Measurements from ENCODE around the gene OR2AT4.
"Not testable (repeated sequence)": the region's sequence is repeated elsewhere in the genome, so short reads cannot be mapped to it uniquely, and the experiment has no call there.

The OR2AT4 gene

DNA sequence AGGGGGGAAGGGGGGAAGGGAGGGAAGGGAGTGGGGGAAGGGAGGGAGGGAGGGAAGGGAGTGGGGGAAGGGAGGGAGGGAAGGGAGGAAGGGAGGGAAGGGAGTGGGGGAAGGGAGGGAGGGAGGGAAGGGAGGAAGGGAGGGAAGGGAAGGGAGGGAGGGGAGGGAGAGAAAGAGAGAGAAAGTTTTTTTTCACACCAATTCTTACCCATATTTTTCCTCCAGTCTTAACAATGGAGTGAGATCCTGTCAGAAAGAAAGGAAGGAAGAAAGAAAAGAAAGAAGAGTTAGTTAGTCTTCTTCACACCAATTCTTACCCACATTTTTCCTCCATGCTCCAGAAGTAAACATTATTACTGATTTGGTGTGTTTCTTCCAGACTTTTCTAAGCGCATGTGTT, 3.0 kb upstream of the OR2AT4 start:
- no peak for DNase-seq (ENCODE audit: low read depth in 1 of 2, low spot score in 1 of 2)
- TF ChIP-seq SPI1 (IDR thresholded peaks at IDR 0.05; ENCODE audit: borderline replicate concordance, low read depth), result no peak
- TF ChIP-seq GABPA (IDR thresholded peaks at IDR 0.05; ENCODE audit: low read depth), result no peak
- no peak for TF ChIP-seq POLR2AphosphoS5 (IDR thresholded peaks at IDR 0.05; ENCODE audit: low read depth)
- TF ChIP-seq, protein P1, sequence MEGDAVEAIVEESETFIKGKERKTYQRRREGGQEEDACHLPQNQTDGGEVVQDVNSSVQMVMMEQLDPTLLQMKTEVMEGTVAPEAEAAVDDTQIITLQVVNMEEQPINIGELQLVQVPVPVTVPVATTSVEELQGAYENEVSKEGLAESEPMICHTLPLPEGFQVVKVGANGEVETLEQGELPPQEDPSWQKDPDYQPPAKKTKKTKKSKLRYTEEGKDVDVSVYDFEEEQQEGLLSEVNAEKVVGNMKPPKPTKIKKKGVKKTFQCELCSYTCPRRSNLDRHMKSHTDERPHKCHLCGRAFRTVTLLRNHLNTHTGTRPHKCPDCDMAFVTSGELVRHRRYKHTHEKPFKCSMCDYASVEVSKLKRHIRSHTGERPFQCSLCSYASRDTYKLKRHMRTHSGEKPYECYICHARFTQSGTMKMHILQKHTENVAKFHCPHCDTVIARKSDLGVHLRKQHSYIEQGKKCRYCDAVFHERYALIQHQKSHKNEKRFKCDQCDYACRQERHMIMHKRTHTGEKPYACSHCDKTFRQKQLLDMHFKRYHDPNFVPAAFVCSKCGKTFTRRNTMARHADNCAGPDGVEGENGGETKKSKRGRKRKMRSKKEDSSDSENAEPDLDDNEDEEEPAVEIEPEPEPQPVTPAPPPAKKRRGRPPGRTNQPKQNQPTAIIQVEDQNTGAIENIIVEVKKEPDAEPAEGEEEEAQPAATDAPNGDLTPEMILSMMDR (IDR thresholded peaks at IDR 0.05; ENCODE audit: insufficient read depth, low read length), result no peak
- TF ChIP-seq, protein P2, sequence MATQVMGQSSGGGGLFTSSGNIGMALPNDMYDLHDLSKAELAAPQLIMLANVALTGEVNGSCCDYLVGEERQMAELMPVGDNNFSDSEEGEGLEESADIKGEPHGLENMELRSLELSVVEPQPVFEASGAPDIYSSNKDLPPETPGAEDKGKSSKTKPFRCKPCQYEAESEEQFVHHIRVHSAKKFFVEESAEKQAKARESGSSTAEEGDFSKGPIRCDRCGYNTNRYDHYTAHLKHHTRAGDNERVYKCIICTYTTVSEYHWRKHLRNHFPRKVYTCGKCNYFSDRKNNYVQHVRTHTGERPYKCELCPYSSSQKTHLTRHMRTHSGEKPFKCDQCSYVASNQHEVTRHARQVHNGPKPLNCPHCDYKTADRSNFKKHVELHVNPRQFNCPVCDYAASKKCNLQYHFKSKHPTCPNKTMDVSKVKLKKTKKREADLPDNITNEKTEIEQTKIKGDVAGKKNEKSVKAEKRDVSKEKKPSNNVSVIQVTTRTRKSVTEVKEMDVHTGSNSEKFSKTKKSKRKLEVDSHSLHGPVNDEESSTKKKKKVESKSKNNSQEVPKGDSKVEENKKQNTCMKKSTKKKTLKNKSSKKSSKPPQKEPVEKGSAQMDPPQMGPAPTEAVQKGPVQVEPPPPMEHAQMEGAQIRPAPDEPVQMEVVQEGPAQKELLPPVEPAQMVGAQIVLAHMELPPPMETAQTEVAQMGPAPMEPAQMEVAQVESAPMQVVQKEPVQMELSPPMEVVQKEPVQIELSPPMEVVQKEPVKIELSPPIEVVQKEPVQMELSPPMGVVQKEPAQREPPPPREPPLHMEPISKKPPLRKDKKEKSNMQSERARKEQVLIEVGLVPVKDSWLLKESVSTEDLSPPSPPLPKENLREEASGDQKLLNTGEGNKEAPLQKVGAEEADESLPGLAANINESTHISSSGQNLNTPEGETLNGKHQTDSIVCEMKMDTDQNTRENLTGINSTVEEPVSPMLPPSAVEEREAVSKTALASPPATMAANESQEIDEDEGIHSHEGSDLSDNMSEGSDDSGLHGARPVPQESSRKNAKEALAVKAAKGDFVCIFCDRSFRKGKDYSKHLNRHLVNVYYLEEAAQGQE (IDR thresholded peaks at IDR 0.05; ENCODE audit: insufficient replicate concordance, low read depth), result no peak
- H3K4me3 ChIP-seq (replicated peaks; ENCODE audit: insufficient read depth, low read length), result no peak overlapping the region
- H3K27ac ChIP-seq (replicated peaks), result no peak overlapping the region
- H3K27me3 ChIP-seq (ENCODE audit: insufficient read depth, poor library complexity, severe bottlenecking), result no peaks in the 10 kb centered on the region

DNA sequence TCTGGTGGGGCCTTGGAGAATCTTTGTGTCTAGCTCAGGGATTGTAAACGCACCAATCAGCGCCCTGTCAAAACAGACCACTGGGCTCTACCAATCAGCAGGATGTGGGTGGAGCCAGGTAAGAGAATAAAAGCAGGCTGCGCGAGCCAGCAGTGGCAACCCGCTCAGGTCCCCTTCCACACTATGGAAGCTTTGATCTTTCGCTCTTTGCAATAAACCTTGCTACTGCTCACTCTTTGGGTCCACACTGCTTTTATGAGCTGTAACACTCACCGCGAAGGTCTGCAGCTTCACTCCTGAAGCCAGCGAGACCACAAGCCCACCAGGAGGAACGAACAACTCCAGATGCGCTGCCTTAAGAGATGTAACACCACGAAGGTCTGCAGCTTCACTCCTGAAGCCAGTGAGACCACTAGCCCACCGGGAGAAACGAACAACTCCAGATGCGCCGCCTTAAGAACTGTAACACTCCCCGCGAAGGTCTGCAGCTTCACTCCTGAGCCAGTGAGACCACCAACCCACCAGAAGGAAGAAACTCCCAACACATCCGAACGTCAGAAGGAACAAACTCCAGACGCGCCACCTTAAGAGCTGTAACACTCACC, 2.3 kb upstream of the OR2AT4 start:
- not testable (repeated sequence) for H3K27me3 ChIP-seq (ENCODE audit: insufficient read depth, poor library complexity, severe bottlenecking); H3K27ac ChIP-seq (replicated peaks); H3K4me3 ChIP-seq (replicated peaks; ENCODE audit: insufficient read depth, low read length); DNase-seq (ENCODE audit: low read depth in 1 of 2, low spot score in 1 of 2)

DNA sequence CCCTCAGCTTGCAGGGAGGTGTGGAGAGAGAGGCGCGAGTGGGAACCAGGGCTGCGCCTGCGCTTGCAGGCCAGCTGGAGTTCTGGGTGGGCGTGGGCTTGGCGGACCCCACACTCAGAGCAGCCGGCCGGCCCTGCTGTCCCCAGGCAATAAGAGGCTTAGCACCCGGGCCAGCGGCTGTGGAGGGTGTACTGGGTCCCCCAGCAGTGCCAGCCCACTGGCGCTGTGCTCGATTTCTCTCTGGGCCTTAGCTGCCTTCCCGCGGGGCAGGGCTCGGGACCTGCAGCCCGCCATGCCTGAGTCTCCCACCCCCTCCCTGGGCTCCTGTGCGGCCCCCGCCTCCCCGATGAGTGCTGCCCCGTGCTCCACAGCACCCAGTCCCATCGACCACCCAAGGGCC, 1.5 kb upstream of the OR2AT4 start:
- H3K4me3 ChIP-seq (replicated peaks; ENCODE audit: insufficient read depth, low read length); DNase-seq (ENCODE audit: low read depth in 1 of 2, low spot score in 1 of 2); H3K27ac ChIP-seq (replicated peaks); H3K27me3 ChIP-seq (ENCODE audit: insufficient read depth, poor library complexity, severe bottlenecking): not testable (repeated sequence)

DNA sequence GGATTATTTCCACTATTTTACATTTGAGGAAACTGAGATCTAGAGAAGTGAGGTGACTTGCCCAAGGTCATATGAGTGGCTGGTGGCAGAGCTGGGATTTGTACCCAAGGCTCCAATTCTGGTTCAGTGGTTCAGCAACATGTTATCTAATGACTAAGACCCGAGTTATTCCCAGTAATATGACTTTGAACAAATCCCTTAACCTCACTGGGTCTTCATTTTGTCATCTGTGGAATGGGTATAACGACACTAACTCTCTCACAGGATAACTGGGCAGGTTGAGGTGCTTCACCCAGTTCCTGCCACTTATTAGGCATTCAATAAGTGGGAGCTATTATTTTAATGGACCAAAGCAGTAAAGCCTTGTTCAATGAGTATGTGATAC, 489 bp upstream of the OR2AT4 start:
- Histone ChIP-seq H3K4me3 (replicated peaks; ENCODE audit: insufficient read depth, low read length) (no peak overlapping the region), H3K27ac (replicated peaks) (no peak overlapping the region), H3K27me3 (ENCODE audit: insufficient read depth, poor library complexity, severe bottlenecking) (no peaks in the 10 kb centered on the region)
- TF ChIP-seq, protein P2 (IDR thresholded peaks at IDR 0.05; ENCODE audit: insufficient replicate concordance, low read depth), result no peak
- no peak for TF ChIP-seq SPI1 (IDR thresholded peaks at IDR 0.05; ENCODE audit: borderline replicate concordance, low read depth)
- TF ChIP-seq POLR2AphosphoS5 (IDR thresholded peaks at IDR 0.05; ENCODE audit: low read depth), result no peak
- no peak for TF ChIP-seq GABPA (IDR thresholded peaks at IDR 0.05; ENCODE audit: low read depth)
- TF ChIP-seq, protein P1 (IDR thresholded peaks at IDR 0.05; ENCODE audit: insufficient read depth, low read length), result no peak
- no peak for DNase-seq (ENCODE audit: low read depth in 1 of 2, low spot score in 1 of 2)

DNA sequence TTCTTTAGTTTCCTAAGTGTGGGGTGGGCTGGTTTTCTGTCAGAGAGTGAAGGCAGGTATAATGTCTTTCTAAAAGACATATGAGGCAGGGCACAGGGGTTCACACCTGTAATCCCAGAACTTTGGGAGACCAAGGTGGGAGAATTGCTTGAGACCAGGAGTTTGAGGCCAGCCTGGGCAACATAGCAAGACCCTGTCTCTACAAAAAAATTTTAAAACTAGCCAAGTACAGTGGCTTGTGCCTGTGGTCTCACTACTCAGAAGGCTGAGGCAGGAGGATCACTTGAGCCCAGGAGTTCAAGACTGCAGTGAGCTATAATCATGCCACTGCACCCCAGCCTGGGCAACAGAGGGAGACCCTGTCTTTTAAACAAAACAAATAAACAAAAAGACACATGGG, 2.3 kb downstream of the OR2AT4 start:
- not testable (repeated sequence) for H3K27me3 ChIP-seq (ENCODE audit: insufficient read depth, poor library complexity, severe bottlenecking); H3K27ac ChIP-seq (replicated peaks)

More for the DNA sequence above, 2.3 kb downstream of the OR2AT4 start:
- not testable (repeated sequence) for DNase-seq (ENCODE audit: low read depth in 1 of 2, low spot score in 1 of 2); H3K4me3 ChIP-seq (replicated peaks; ENCODE audit: insufficient read depth, low read length)

All from HL-60 (cell line).